Renal cortex interstitium (tissue), 11 donors: ENCODE measurements around the gene CDSN. TPM values are rescaled to one million over a fixed set of nuclear protein-coding genes. Genes with fewer than 3 reads are reported as not detected.

Experiments used
- DNase-seq, 11 donors: peaks; one replicate each; pipeline ENCODE4 v3.0.0-alpha.2; 2013; ENCODE audit warnings: low read depth in 9 of 11, low spot score in 4 of 11; ENCODE audit errors: extremely low read depth in 1 of 11
- polyA plus RNA-seq, 3 donors: library from polyadenylated mRNA; unstranded; fragments of 120-200 nt; gene quantifications; one replicate each; pipeline ENCODE4 v1.2.1, GENCODE V29; 2013; ENCODE audit not compliant: insufficient read length in 3 of 3

Gene CDSN
- polyA plus RNA-seq, 3 donors = not detected

GRCh38 chr6:31122791-31123706, 2.8 kb upstream of the CDSN start:
- peak in 8 of 11 donors; percentile 40 to 85 (median 75) for DNase-seq

DNA sequence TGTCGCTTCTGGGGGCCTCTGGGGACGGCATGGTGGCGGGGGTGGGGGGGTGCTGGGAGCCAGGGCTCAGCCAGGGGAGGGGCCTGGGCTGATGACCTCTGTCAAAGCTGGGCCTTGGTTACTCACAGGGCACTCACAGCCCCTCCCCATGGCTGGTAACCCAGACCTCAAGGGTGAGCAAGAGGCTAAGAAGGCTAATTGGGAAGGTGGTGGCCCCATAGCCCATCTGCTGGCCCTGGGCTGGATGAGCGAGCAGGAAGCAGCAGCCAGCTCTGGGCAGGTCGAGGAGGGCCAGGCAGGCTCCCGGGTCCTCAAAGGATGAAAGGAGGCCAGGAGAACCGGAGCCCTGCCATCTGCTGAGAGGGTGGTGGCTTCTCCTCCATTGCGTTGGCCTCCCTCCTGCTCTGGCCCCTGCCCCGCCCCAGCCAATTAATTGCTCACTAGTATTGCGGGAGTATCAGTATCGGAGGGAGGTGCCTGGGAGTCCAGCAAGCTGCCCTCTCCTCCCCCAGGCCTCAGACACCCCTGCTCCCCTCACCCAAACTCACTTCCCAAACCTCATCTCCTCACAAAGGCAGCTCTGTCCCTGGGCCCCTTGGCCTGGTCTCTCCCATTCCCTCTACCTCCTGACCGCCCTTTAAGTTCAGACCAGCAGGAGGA, 1.0 kb upstream of the CDSN start:
- DNase-seq = no peak

GRCh38 chr6:31118178-31118577, 2.1 kb downstream of the CDSN start:
- no peak for DNase-seq

DNA sequence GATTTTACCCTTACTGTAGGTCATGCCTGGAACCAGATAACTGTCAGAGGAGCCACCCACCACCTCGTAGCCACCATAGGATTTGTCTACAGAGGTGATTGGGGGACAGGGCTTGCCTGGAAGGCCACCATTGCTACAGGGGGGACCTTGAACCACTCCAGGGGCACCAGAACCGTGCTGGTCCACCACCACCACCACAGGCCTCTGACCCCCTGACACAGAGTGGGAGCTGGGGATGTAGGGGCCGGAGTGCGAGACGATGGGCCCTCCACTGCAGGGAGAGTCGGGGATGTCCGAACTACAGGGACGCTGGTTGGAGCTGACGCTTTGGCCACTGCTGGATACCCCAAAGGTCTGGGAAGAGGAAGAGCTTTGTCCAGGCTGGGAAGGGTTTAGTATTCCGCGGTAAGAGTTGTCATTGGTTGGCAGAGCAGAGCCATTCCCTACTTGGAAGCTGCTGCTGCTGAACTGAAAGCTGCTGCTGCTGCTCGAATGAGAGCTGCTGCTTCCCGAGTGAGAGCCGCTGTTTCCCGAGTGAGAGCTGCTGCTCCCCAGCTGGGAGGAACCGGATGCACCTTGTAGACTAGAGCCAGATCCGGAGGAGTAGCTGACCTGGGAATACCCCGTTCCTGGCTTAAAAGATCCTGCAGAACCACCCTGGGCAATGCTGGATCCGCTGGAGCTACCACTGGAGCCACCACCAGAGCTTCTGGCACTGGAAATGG, 3.4 kb downstream of the CDSN start:
- DNase-seq = no peak

DNA sequence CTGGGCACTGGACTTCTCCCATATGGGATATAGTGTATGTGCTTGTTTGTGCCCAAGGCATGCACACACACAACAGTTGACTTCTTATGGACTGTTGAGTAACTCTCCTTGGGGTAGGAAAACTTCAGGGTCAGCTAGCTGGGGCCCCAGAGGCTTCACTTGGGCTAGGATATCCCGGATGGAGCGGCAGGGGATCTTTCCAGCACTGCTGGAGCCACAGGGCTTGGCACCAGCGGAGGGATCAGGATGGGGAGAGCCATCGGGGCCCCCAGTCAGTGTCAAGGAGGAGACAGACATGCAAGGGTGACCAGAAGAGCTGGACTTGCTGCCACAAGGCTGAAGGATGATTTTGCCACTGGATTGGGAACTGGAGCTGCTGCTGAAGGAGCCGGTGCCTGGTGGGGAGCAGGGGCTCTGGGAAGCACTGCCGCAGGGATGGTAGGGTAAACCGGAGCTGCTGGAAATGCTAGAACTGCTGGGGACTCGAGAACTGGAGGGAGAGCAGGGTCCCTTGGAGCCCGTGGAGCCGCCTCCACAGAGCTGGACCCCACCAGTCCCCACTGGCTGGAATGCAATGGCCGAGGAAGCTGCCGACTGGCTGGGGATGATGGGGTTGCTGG, 4.2 kb downstream of the CDSN start:
- no peak for DNase-seq

DNA sequence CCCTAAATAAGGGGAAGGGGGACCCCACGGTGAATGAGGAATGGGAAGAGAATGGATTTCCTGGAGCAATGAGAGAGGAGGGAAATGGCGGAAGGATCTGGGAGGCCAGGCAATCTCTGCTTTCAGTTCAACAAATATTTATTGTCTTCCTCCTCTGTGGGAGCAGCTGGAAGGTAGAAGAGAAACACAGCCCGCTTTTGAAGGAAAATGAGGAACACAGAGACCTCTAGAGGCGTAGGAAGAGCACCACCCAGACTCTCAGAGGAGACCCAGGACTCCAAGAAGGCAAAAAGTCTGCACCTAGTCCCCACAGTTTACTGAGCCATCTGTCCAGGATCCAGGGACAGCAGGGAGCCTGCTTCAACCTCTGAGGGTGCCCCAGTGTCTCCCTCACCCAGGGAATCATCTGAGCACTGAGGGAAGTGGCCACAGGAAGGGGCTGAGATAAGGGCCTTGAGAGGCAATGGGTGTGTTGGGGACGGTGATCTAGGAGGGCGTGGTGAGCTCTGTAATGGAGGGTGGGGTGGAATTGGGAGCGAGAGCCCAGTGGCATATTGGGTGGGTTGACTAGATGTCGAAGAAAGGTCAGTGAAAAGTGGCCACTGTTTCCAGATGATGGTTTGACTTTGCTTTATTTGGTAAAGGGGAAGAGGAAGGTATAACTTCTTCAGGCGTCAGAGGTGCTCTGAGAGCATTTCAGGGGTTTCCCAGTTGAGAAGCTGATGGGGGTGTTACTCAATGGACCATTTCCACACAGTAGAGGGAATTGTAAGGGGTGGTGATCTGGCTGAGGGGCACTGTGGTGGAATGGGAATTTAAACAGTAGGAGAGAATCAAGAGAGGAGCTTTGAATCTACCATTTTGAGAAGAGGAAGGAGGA, 5.0 kb downstream of the CDSN start:
- DNase-seq = no peak

DNA sequence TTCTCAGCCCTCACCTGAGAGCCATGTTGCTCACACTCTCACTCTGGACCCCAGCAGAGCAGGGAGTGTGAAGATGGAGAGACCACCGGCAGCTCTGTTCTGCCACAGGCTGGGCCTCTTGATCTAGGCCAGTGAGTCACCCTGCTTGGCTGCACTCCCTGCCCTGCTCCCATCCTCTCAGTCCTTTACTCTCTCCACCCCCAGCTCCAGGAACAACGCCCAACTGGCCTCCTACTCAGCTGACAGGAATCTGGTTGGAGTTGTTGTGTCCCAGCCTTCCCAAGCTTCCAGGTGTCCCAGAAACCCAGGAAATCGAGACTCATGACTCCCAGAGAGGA, 5.7 kb downstream of the CDSN start, which contains the start of gene PSORS1C1:
Gene PSORS1C1 (plus strand): TSS at position 260 of the 338 bp plus-strand sequence. CDS start 14,833 bp downstream, outside the sequence.
- DNase-seq = no peak

GRCh38 chr6:31113861-31114540, 6.2 kb downstream of the CDSN start:
- DNase-seq = no peak

DNA sequence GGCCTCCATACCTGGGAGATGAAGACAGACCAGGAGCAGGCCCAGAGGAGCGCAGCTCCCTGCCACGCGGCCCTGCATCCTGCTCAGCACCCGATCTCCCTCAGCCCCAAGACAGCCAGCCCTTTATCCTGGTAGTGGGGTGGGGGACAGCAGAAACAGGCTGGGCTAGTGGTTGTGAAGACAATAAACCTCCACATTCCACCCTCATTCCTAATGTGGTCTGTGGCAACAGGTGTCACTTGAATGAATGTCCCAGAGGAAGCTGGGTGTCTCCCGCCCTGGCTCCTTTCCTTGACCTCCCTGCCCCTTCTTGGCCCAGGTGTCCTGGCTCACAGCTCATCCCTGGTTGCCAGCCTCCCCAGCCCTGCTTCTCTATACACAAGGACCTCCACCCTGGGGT, 7.8 kb downstream of the CDSN start, which contains the start of gene C6orf15:
Gene C6orf15 (minus strand): TSS at position 98 of the 400 bp plus-strand sequence. CDS start 20 bp downstream, at position 78.
- no peak for DNase-seq

DNA sequence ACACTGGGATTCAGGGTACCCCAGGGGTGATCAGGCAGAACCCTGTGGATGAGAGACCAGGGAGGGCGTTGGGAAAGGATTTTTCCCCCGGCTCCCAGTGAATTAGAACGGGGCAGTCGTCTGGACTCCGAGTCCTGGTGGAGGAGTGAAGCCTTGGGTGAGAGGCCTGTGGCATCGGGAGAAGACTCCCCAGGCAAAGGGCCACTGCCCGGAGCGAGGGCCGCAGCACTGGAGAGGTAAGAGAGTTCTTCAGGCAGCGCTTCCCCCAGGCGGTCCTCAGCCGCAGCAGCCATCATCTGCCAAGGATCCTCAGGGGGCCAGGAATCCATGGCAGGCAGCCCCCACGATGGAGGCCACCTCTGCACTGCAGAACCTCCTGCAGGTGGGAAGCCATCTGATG, 8.5 kb downstream of the CDSN start:
- no peak for DNase-seq

GRCh38 chr6:31110825-31111582, 9.2 kb downstream of the CDSN start:
- no peak for DNase-seq

GRCh38 chr6:31107052-31107451, 13.2 kb downstream of the CDSN start:
- no peak for DNase-seq

GRCh38 chr6:31103136-31103535, 17.1 kb downstream of the CDSN start:
- DNase-seq = no peak

GRCh38 chr6:31098449-31098938, 21.8 kb downstream of the CDSN start:
- no peak for DNase-seq

DNA sequence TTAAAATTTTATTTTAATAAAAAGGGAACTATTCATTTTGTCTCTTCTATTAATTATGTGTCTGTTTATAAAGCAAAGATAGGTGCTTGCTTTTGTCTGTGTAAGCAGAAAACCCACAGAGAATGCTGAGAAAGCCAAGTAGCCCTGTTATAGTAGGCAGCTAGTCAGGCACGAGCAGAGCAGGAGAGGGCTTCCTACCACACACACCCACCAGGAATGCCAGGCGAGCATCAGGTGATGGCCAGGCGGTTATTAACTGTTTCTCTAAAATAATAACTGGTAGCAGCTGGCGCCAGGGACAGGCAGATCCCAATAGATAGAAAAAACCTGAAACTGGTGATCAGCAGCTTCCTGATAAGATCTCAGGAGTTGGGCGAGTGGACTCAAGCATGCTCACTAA, 23.6 kb downstream of the CDSN start:
- no peak for DNase-seq

DNA sequence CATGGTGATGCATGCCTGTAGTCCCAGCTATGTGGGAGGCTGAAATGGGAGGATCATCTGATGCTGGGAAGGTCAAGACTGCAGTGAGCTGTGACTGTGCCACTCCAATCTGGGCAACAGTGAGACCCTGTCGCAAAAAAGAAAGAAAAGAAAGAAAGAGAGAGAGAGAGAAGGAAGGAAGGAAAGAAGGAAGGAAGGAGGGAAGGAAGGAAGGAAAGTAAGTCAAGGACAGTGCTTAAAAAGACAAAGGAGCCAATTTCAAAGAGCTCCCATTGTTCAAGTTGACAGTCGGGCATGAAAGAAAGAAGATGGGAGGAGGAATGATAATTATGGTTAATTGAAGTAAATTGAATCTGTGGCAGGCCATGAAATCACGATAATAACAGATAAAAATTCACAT, 24.0 kb downstream of the CDSN start:
- DNase-seq = no peak

GRCh38 chr6:31094389-31094881, 25.8 kb downstream of the CDSN start:
- DNase-seq = no peak
